NOMO-1 (cell line): ENCODE data around the gene DHDH.

Experiments used
- DNase-seq, 2 experiments: peaks; one replicate each; lab custom pipeline; 2025; ENCODE audit not compliant: unreplicated experiment in 2 of 2; lab: John Stamatoyannopoulos, UW

Gene DHDH

GRCh38 chr19:48946463-48947257 lies 13.2 kb downstream of the DHDH start:
- no peak for DNase-seq

GRCh38 chr19:48947258-48947542 lies 13.7 kb downstream of the DHDH start:
- no peak for DNase-seq

- DNase-seq: no peak
Measured at GRCh38 chr19:48950159-48950558, 16.7 kb downstream of the DHDH start.

- DNase-seq: no peak
Measured at GRCh38 chr19:48950830-48951519, 17.5 kb downstream of the DHDH start.

- no peak for DNase-seq
Measured at GRCh38 chr19:48953141-48953540, 19.6 kb downstream of the DHDH start.

- DNase-seq: no peak
Measured at GRCh38 chr19:48953990-48954594, 20.6 kb downstream of the DHDH start.

GRCh38 chr19:48954595-48955307 lies 21.3 kb downstream of the DHDH start, which contains the start of gene BAX:
Gene BAX, plus strand, starts transcription at chr19:48954875. Its CDS starts 54 bp downstream, at chr19:48954929.
- peak; percentile 92 for DNase-seq

- DNase-seq: no peak
Measured at GRCh38 chr19:48955308-48955958, 21.9 kb downstream of the DHDH start.

GRCh38 chr19:48958006-48958405 lies 24.5 kb downstream of the DHDH start:
- no peak for DNase-seq

GRCh38 chr19:48959341-48960239 lies 26.1 kb downstream of the DHDH start:
- DNase-seq: no peak

- no peak for DNase-seq
Measured at GRCh38 chr19:48961051-48961649, 27.7 kb downstream of the DHDH start.

- DNase-seq: no peak
Measured at GRCh38 chr19:48961673-48962028, 28.2 kb downstream of the DHDH start.

GRCh38 chr19:48962029-48962848 lies 28.7 kb downstream of the DHDH start:
- DNase-seq: peak; percentile 83 to 90

GRCh38 chr19:48962849-48963165 lies 29.3 kb downstream of the DHDH start:
- no peak for DNase-seq

GRCh38 chr19:48963371-48964204 lies 30.1 kb downstream of the DHDH start:
- peak; percentile 57 to 69 for DNase-seq

GRCh38 chr19:48964205-48965039 lies 30.9 kb downstream of the DHDH start:
- peak in 1 of 2 experiments; percentile 53 for DNase-seq
